ENCODE measurements around the gene CAMK1D.

CAMK1D gene

DNA sequence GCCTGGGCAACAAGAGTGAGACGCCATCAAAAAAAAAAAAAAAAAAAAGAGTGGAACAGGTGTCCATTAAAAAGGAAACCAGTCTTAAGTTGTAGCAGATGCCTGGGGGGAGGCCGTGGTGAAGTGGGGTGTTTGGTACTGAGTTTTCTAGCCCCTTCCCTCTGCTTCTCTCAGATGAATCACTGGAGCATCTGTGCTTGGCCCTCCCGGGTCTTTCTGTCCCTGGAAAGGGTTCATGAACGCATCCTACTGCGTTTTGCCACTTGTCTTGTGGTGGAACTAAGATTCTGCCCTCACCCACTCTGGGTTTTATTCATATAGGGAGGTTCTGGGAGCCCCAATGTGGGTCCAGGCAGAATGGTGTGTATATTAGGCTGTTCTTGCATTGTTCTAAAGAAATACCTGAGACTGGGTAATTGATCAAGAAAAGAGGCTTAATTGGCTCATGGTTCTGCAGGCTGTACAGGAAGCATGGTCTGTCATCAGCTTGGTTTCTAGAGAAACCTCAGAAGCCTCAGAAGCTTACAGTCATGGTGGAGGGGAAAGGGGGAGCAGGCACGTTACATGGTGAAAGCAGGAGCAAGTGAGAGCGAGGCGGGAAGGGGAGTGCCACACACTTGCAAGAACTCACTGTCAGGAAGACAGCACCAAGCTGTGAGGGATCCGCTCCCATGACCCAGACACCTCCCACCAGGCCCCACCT lies 63.5 kb downstream of the CAMK1D start:
- POLR2A ChIA-PET, result interaction anchor here (0.6 kb wide), 1 partner anchor 166 kb away, joined by 4 read pairs; no protein-coding TSS in a partner anchor
- no peaks in the 10 kb centered on the region for H3K36me3 ChIP-seq (ENCODE audit: control insufficient read depth in 2 of 2, insufficient read depth in 1 of 2, low read length in 2 of 2)
- no peak overlapping the region for H3K4me3 ChIP-seq (ENCODE audit: low read depth, low read length)
- H3K4me1 ChIP-seq (ENCODE audit: control insufficient read depth, insufficient read depth, low read length), result no peaks in the 10 kb centered on the region
- TF ChIP-seq, protein P1, sequence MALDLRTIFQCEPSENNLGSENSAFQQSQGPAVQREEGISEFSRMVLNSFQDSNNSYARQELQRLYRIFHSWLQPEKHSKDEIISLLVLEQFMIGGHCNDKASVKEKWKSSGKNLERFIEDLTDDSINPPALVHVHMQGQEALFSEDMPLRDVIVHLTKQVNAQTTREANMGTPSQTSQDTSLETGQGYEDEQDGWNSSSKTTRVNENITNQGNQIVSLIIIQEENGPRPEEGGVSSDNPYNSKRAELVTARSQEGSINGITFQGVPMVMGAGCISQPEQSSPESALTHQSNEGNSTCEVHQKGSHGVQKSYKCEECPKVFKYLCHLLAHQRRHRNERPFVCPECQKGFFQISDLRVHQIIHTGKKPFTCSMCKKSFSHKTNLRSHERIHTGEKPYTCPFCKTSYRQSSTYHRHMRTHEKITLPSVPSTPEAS (tag by site-specific recombination; IDR thresholded peaks at IDR 0.05), result no peak
- TF ChIP-seq ZNF266 (tag by site-specific recombination; IDR thresholded peaks at IDR 0.05; ENCODE audit: low read depth) (no peak), ZSCAN30 (tag by site-specific recombination; IDR thresholded peaks at IDR 0.05) (no peak), ZNF791 (tag by site-specific recombination; IDR thresholded peaks at IDR 0.05) (no peak), ZNF670 (tag by site-specific recombination; IDR thresholded peaks at IDR 0.05; ENCODE audit: low read depth) (no peak), ZBTB21 (tag by site-specific recombination; IDR thresholded peaks at IDR 0.05) (no peak), ZNF510 (tag by site-specific recombination; IDR thresholded peaks at IDR 0.05; ENCODE audit: insufficient replicate concordance) (no peak), MZF1 (tag by site-specific recombination; IDR thresholded peaks at IDR 0.05; ENCODE audit: borderline replicate concordance) (no peak), KLF16 (tag by site-specific recombination; IDR thresholded peaks at IDR 0.05) (no peak)
- TF ChIP-seq, protein P2, sequence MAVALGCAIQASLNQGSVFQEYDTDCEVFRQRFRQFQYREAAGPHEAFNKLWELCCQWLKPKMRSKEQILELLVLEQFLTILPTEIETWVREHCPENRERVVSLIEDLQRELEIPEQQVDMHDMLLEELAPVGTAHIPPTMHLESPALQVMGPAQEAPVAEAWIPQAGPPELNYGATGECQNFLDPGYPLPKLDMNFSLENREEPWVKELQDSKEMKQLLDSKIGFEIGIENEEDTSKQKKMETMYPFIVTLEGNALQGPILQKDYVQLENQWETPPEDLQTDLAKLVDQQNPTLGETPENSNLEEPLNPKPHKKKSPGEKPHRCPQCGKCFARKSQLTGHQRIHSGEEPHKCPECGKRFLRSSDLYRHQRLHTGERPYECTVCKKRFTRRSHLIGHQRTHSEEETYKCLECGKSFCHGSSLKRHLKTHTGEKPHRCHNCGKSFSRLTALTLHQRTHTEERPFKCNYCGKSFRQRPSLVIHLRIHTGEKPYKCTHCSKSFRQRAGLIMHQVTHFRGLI (tag by site-specific recombination; IDR thresholded peaks at IDR 0.05), result no peak
- H3K27ac ChIP-seq (ENCODE audit: extremely low read depth, low read depth, low read length), result no peak overlapping the region
- CTCF ChIA-PET, result interaction anchor here (2.0 kb wide), 1 partner anchor 244 kb away, joined by 8 read pairs; no protein-coding TSS in a partner anchor
- H3K9me3 ChIP-seq (ENCODE audit: control insufficient read depth, insufficient read depth, low read depth, low read length), result no peaks in the 10 kb centered on the region

DNA sequence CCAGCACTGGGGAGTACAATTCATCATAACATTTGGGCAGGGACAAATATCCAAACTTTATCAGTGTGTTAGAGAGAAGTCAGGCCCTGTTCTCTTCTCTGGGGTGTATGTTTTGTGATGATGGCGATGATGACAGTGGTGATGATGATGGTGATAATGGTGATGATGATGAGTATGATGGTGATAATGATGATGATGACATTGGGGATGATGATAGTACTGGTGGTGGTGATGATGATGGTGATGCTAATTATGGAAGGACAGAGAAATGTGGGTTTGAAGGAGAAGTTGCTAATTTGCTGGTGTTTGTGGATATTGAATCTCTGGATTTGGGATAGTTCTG lies 64.0 kb downstream of the CAMK1D start:
- POLR2A ChIA-PET, result interaction anchor here (0.6 kb wide), 1 partner anchor 167 kb away, joined by 4 read pairs; no protein-coding TSS in a partner anchor
- TF ChIP-seq, protein P3, sequence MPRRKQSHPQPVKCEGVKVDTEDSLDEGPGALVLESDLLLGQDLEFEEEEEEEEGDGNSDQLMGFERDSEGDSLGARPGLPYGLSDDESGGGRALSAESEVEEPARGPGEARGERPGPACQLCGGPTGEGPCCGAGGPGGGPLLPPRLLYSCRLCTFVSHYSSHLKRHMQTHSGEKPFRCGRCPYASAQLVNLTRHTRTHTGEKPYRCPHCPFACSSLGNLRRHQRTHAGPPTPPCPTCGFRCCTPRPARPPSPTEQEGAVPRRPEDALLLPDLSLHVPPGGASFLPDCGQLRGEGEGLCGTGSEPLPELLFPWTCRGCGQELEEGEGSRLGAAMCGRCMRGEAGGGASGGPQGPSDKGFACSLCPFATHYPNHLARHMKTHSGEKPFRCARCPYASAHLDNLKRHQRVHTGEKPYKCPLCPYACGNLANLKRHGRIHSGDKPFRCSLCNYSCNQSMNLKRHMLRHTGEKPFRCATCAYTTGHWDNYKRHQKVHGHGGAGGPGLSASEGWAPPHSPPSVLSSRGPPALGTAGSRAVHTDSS (tag by site-specific recombination; IDR thresholded peaks at IDR 0.05), result peak; percentile 85
- no peak for TF ChIP-seq KLF8 (tag by site-specific recombination; IDR thresholded peaks at IDR 0.05)
- Histone ChIP-seq H3K27ac (ENCODE audit: extremely low read depth, low read depth, low read length) (no peak overlapping the region), H3K4me1 (ENCODE audit: control insufficient read depth, insufficient read depth, low read length) (no peaks in the 10 kb centered on the region), H3K9me3 (ENCODE audit: control insufficient read depth, insufficient read depth, low read depth, low read length) (no peaks in the 10 kb centered on the region), H3K4me3 (ENCODE audit: low read depth, low read length) (no peak overlapping the region), H3K36me3 (ENCODE audit: control insufficient read depth in 2 of 2, insufficient read depth in 1 of 2, low read length in 2 of 2) (no peaks in the 10 kb centered on the region)
- CTCF ChIA-PET, result interaction anchor here (2.0 kb wide), 1 partner anchor 243 kb away, joined by 8 read pairs; no protein-coding TSS in a partner anchor

DNA sequence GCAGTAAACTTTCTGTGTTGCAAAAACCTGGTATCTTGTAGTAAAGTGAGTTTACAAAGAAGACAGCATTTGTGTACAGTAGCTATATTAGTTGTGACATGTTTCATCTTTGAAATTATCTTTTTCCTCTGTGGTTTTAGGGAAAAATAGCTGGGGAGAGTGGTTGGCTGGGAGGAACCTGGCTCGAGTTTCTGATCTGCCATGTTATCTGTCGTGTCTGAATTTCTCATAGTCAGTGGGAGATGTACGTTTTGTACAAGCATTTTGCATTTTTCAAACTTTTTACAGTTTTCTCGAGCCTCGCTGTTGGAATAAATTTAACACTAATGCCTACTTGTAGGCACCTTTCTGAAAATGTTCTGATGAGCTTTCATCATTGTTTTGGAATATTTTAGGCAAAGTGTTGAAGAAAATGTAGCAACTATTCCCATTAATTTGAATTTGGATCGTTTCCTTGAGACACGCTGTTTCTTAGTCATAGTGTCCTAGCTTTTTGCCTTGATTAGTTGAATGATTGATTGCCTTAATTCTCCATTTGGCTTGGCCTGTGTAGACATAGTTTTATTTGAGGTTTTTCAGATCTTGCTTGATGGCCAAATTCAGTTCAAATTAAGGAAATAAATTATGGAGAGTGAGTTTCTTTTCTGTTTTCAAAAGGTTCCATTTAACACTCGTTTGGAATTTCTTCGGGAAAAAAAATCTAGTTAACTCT lies 65.1 kb downstream of the CAMK1D start:
- H3K4me1 ChIP-seq (ENCODE audit: control insufficient read depth, insufficient read depth, low read length), result peaks cover 6% of the 10 kb centered on the region; the same call in 1 of the 2 replicates
- H3K27ac ChIP-seq (ENCODE audit: extremely low read depth, low read depth, low read length), result no peak overlapping the region
- ChIA-PET POLR2A (no interaction called here), CTCF (interaction anchor here (2.0 kb wide), 1 partner anchor 242 kb away, joined by 8 read pairs; no protein-coding TSS in a partner anchor)
- H3K4me3 ChIP-seq (ENCODE audit: low read depth, low read length), result no peak overlapping the region
- H3K9me3 ChIP-seq (ENCODE audit: control insufficient read depth, insufficient read depth, low read depth, low read length), result no peaks in the 10 kb centered on the region
- no peaks in the 10 kb centered on the region for H3K36me3 ChIP-seq (ENCODE audit: control insufficient read depth in 2 of 2, insufficient read depth in 1 of 2, low read length in 2 of 2)
- no peak for TF ChIP-seq ZNF555 (tag by site-specific recombination; conservative IDR thresholded peaks at IDR 0.05)
- no peak for TF ChIP-seq ZNF626 (tag by site-specific recombination; IDR thresholded peaks at IDR 0.05)
- no peak for TF ChIP-seq ZNF140 (tag by site-specific recombination; IDR thresholded peaks at IDR 0.05)
- TF ChIP-seq ZNF660 (tag by site-specific recombination; IDR thresholded peaks at IDR 0.05), result no peak
- no peak for TF ChIP-seq ZNF501 (tag by site-specific recombination; IDR thresholded peaks at IDR 0.05)
- TF ChIP-seq, protein P2 (tag by site-specific recombination; IDR thresholded peaks at IDR 0.05), result no peak
- TF ChIP-seq RBAK (tag by site-specific recombination; IDR thresholded peaks at IDR 0.05), result no peak
- no peak for TF ChIP-seq ZNF214 (tag by site-specific recombination; IDR thresholded peaks at IDR 0.05; ENCODE audit: borderline replicate concordance)
- no peak for TF ChIP-seq ZNF561 (tag by site-specific recombination; IDR thresholded peaks at IDR 0.05; ENCODE audit: borderline replicate concordance)
- no peak for TF ChIP-seq GLI2 (tag by site-specific recombination; IDR thresholded peaks at IDR 0.05; ENCODE audit: borderline replicate concordance, low read depth)

All from HEK293 (cell line).